ENCODE results near the gene DYRK4.

Gene DYRK4

DNA sequence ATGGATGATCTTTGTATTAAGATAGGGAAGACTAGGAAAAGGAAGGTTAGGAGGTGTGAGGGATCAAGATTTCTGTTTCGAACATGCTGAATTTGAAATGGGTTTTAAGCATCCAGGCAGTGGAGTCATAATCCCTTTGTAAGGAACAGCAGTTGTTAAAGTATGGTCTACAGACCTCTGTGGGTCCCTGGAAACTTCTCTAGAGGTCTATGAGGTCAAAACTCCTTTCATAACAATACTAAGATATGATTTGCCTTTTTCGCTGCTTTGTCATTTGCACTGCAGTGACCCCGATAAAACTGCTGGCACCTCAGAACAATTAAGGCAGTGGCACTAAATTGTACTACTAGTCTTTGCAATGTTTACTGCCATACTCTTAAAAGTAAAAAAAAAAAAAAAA is 21.8 kb upstream of the DYRK4 start:
- Histone ChIP-seq H3K9me3 (replicated peaks; ENCODE audit: low read length) (no peaks in the 10 kb centered on the region), H3K36me3 (ENCODE audit: insufficient read depth, low read length) (peaks cover 3% of the 10 kb centered on the region), H3K9ac (ENCODE audit: low read depth, low read length) (no peak overlapping the region), H3K4me1 (ENCODE audit: control insufficient read depth, insufficient read depth, low read length) (peaks cover 15% of the 10 kb centered on the region), H3K27me3 (ENCODE audit: control insufficient read depth, insufficient read depth, low read length) (no peaks in the 10 kb centered on the region), H3K4me3 (ENCODE audit: low read length) (peak overlapping the region; percentile 80), H3K4me2 (ENCODE audit: low read length) (peak overlapping the region; percentile 82)

DNA sequence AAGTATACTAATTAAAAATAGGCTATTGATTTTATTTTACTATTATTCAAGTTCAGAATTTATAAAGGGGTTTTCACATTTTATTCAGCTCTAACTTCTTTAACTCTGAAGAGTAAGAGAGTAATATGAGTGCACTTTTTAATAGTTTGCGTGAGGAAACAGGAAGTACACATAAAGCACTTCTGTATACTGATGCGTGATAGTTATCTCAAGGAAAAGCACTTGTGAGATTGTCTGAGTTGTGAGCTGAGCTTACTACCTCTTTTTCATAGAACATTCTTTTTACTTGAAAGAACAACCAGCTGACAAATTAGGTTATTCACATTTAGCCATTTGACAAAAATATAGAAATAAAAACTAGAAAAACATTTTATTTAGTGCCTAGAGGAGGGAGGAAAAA is 21.4 kb upstream of the DYRK4 start:
- Histone ChIP-seq H3K27me3 (ENCODE audit: control insufficient read depth, insufficient read depth, low read length) (no peaks in the 10 kb centered on the region), H3K9ac (ENCODE audit: low read depth, low read length) (no peak overlapping the region)

DNA sequence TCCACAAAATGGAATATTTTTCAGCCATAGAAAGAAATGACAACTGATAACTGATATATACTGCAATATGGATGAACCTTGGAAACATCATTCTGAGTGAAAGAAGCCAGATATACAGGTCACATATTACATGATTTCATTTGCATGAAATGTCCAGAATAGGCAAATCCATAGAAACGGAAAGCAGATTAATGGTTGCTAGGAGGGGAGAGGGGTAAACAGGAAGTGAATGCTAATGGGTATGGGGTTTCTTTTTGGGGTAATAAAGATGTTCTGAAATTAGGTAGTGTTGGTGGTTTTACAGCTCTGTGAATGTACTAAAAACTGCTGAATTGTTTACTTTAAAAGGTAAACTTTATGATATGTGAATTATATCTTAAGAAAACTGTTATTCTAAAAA is 16.8 kb upstream of the DYRK4 start:
- H3K9me3 ChIP-seq (replicated peaks; ENCODE audit: low read length), result no peaks in the 10 kb centered on the region
- no peaks in the 10 kb centered on the region for H3K27me3 ChIP-seq (ENCODE audit: control insufficient read depth, insufficient read depth, low read length)
- H3K4me1 ChIP-seq (ENCODE audit: control insufficient read depth, insufficient read depth, low read length), result peaks cover under 1% of the 10 kb centered on the region
- H3K36me3 ChIP-seq (ENCODE audit: insufficient read depth, low read length), result peaks cover 4% of the 10 kb centered on the region
- H3K4me2 ChIP-seq (ENCODE audit: low read length), result no peak overlapping the region
- no peak overlapping the region for H3K9ac ChIP-seq (ENCODE audit: low read depth, low read length)
- no peak overlapping the region for H3K4me3 ChIP-seq (ENCODE audit: low read length)

More for the DNA sequence above, 21.4 kb upstream of the DYRK4 start:
- no peaks in the 10 kb centered on the region for H3K36me3 ChIP-seq (ENCODE audit: insufficient read depth, low read length)
- no peaks in the 10 kb centered on the region for H3K9me3 ChIP-seq (replicated peaks; ENCODE audit: low read length)
- no peak overlapping the region for H3K4me2 ChIP-seq (ENCODE audit: low read length)
- H3K4me1 ChIP-seq (ENCODE audit: control insufficient read depth, insufficient read depth, low read length), result peaks cover 15% of the 10 kb centered on the region
- no peak overlapping the region for H3K4me3 ChIP-seq (ENCODE audit: low read length)

DNA sequence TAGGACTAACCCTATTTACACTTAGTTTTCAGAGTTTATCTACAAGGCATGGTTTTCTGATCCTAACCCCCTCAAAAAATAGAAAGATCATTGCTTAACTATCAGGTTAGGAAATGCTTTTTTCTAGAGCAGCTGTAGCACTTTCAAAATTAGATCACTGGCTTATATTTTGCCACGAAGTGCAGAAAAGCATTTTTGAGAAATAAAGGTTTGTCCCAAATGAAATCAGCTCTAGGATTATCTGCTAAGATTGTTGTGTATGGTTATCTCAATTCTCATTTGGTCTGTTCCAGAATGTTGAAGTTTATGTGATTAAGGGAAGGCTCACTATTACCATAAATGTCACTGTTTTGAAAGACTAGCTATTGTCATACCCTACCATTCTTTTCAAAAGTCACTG is 9.8 kb upstream of the DYRK4 start:
- Histone ChIP-seq H3K27me3 (ENCODE audit: control insufficient read depth, insufficient read depth, low read length) (no peaks in the 10 kb centered on the region), H3K4me3 (ENCODE audit: low read length) (no peak overlapping the region), H3K9me3 (replicated peaks; ENCODE audit: low read length) (no peaks in the 10 kb centered on the region), H3K4me1 (ENCODE audit: control insufficient read depth, insufficient read depth, low read length) (no peaks in the 10 kb centered on the region), H3K9ac (ENCODE audit: low read depth, low read length) (no peak overlapping the region), H3K4me2 (ENCODE audit: low read length) (no peak overlapping the region), H3K36me3 (ENCODE audit: insufficient read depth, low read length) (peaks cover 7% of the 10 kb centered on the region)

DNA sequence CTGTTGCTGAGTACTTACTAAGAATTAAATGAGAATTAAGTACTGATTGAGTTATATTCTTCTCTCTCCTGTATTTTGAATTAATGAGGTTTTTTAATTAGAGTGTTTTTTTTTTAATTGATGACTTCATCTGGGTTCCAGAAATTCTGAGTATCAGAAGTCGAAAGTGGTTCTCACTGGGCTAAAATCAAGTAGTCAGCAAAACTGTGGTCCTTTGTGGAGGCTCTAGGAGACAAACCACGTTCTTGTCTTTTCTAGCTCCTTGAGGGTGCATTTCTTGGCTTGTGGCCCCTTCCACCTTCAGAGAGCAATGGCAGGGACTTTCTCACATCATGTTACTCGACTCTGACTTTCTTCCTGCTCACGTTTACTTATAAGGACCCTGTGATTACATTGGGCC is 8.1 kb upstream of the DYRK4 start:
- H3K9me3 ChIP-seq (replicated peaks; ENCODE audit: low read length), result no peaks in the 10 kb centered on the region
- H3K9ac ChIP-seq (ENCODE audit: low read depth, low read length), result no peak overlapping the region
- no peaks in the 10 kb centered on the region for H3K27me3 ChIP-seq (ENCODE audit: control insufficient read depth, insufficient read depth, low read length)
- no peak overlapping the region for H3K4me2 ChIP-seq (ENCODE audit: low read length)
- no peak overlapping the region for H3K4me3 ChIP-seq (ENCODE audit: low read length)
- H3K36me3 ChIP-seq (ENCODE audit: insufficient read depth, low read length), result peaks cover 7% of the 10 kb centered on the region
- no peaks in the 10 kb centered on the region for H3K4me1 ChIP-seq (ENCODE audit: control insufficient read depth, insufficient read depth, low read length)

DNA sequence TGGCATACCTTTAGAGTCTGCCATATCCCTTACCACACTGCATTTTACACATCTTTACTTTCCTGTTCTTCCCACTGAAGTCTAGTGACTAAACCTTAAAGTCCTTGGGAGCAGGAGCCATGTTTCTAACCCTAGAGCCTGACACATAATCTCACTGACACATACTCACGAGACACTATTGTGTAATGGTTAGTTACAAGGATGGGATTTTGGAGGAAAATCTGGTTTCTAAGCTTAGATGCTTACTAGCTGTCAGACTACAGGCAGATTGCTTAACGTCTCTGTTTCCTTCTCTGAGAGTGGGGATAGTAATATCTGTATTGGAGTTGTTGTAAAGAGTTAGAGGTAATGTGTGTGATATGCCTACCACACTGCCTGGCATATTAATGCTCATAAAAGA is 6.2 kb upstream of the DYRK4 start:
- no peak overlapping the region for H3K4me2 ChIP-seq (ENCODE audit: low read length)

DNA sequence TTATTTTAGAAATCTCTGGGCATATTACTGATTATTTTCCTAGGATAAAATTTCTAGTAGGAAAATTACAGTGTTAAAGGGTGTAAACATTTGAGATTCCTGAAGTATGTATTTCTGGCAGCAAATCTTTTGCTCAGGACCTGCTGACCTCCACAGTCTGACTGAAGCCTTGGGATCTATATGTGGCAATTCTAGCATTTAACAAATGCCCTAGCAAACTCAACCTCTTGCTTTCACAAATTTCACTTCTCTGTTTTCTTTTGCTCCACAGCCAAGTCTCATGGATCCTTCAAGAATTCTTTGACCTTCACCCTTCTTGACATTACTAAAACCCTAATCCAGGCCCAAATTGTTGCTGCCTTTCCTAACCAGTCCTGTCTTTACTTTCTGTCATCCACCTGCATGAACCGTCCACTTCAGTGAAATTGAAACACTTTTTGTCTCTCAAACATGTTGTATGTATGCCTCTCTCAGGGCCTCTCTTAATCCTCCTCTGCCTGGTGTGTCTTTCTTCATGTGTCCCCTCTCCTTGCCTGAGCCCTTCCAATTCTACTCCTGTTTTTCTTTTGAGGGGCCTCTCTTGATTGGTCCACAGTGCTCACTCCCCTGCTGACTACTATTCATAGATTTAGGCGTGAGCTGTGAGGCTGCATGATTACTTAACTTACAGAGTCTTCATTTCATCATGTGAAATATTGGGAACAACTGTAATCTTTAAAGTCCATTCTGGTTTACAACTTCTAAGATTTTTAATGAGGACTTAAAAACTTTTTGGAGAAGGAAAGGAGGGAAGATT is 5.1 kb upstream of the DYRK4 start:
- H3K9ac ChIP-seq (ENCODE audit: low read depth, low read length), result no peak overlapping the region
- H3K36me3 ChIP-seq (ENCODE audit: insufficient read depth, low read length), result peaks cover 3% of the 10 kb centered on the region
- no peaks in the 10 kb centered on the region for H3K27me3 ChIP-seq (ENCODE audit: control insufficient read depth, insufficient read depth, low read length)
- no peaks in the 10 kb centered on the region for H3K9me3 ChIP-seq (replicated peaks; ENCODE audit: low read length)
- no peak overlapping the region for H3K4me3 ChIP-seq (ENCODE audit: low read length)
- no peak overlapping the region for H3K4me2 ChIP-seq (ENCODE audit: low read length)
- peaks cover 3% of the 10 kb centered on the region for H3K4me1 ChIP-seq (ENCODE audit: control insufficient read depth, insufficient read depth, low read length)

More for the DNA sequence above, 6.2 kb upstream of the DYRK4 start:
- Histone ChIP-seq H3K9me3 (replicated peaks; ENCODE audit: low read length) (no peaks in the 10 kb centered on the region), H3K36me3 (ENCODE audit: insufficient read depth, low read length) (peaks cover 3% of the 10 kb centered on the region), H3K27me3 (ENCODE audit: control insufficient read depth, insufficient read depth, low read length) (no peaks in the 10 kb centered on the region), H3K9ac (ENCODE audit: low read depth, low read length) (no peak overlapping the region), H3K4me3 (ENCODE audit: low read length) (no peak overlapping the region), H3K4me1 (ENCODE audit: control insufficient read depth, insufficient read depth, low read length) (no peaks in the 10 kb centered on the region)

DNA sequence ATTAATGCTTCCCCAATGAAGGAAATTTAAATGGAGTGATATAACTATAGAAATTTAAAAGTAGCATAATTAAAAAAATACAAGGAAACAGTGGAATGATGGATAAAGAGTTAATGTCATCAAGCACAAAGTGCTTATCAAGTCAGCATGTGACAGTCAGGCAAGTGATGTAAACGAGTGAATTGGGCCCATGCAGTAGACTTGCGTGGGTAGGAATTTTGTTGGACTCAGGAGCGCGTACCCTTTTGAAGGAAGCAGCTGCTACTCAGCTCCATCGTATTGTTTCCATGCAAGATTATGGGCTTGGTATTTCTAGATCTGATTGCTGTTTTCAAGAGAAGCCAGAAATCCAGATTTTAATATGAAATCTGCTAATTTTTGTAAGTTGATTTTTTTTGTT is 4.4 kb upstream of the DYRK4 start:
- Histone ChIP-seq H3K4me2 (ENCODE audit: low read length) (no peak overlapping the region), H3K9me3 (replicated peaks; ENCODE audit: low read length) (no peaks in the 10 kb centered on the region), H3K4me3 (ENCODE audit: low read length) (no peak overlapping the region), H3K27me3 (ENCODE audit: control insufficient read depth, insufficient read depth, low read length) (no peaks in the 10 kb centered on the region), H3K36me3 (ENCODE audit: insufficient read depth, low read length) (peaks cover 3% of the 10 kb centered on the region), H3K9ac (ENCODE audit: low read depth, low read length) (no peak overlapping the region), H3K4me1 (ENCODE audit: control insufficient read depth, insufficient read depth, low read length) (peaks cover 8% of the 10 kb centered on the region)

DNA sequence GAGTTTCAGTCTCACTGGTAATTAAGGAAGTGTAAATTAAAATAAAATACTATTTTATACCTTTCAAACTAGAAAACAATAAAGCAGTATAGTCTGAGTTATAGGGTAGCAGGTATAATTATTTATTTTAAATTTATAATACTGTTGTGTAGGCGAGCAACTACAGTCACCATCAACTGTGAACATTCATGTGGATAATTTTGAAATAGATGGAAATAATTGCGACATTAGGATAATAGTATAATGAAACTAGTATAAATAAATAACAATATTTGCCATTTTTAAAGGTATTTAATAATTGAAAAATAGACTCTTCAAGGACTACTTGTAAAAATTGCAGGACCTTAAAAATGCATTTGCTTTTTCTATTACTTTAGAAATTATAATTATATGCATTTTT is 3.8 kb upstream of the DYRK4 start:
- no peaks in the 10 kb centered on the region for H3K27me3 ChIP-seq (ENCODE audit: control insufficient read depth, insufficient read depth, low read length)
- H3K9ac ChIP-seq (ENCODE audit: low read depth, low read length), result no peak overlapping the region
- peaks cover 3% of the 10 kb centered on the region for H3K36me3 ChIP-seq (ENCODE audit: insufficient read depth, low read length)
- peaks cover 8% of the 10 kb centered on the region for H3K4me1 ChIP-seq (ENCODE audit: control insufficient read depth, insufficient read depth, low read length)
- no peaks in the 10 kb centered on the region for H3K9me3 ChIP-seq (replicated peaks; ENCODE audit: low read length)
- no peak overlapping the region for H3K4me2 ChIP-seq (ENCODE audit: low read length)
- no peak overlapping the region for H3K4me3 ChIP-seq (ENCODE audit: low read length)

DNA sequence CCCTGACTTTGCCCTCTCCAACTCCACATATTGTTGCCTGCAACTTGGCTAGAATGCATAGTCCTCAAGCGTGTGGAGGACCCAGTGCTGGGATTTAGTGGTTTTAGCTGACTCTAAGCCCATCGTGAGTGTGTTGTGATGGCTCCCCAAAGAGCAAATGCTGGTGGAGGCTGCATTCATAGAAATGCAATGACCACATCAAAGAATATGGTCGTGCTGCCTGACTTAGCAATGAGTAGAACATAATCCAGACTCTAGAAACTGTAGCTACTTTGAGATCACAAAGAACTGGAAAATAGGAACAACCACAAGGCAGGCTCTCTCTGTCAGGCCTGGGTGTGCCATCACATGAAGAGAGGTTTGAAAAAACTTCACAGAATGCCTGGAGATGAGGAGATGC is 1.3 kb downstream of the DYRK4 start:
- Histone ChIP-seq H3K9me3 (replicated peaks; ENCODE audit: low read length) (no peaks in the 10 kb centered on the region), H3K36me3 (ENCODE audit: insufficient read depth, low read length) (no peaks in the 10 kb centered on the region), H3K9ac (ENCODE audit: low read depth, low read length) (no peak overlapping the region), H3K4me3 (ENCODE audit: low read length) (no peak overlapping the region), H3K4me2 (ENCODE audit: low read length) (no peak overlapping the region), H3K4me1 (ENCODE audit: control insufficient read depth, insufficient read depth, low read length) (peaks cover 8% of the 10 kb centered on the region), H3K27me3 (ENCODE audit: control insufficient read depth, insufficient read depth, low read length) (no peaks in the 10 kb centered on the region)

DNA sequence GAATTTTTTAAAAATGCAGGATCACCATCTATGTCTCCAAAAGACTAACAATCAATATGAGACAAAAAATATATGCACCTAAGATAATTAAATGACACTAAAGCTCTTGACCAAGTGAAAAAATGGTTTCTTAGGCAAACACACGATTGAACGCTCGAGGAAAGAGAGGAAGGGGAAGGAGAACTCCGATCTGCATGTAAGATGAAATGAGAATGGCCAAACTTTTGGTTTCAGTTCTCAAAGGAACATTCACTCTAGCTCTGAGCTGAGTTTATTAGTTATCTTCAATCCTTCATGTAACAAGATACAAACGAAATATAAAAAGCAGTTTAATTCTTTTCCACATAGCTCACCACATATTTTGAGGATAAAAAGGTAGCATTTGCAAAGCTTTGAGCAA is 2.8 kb downstream of the DYRK4 start:
- no peaks in the 10 kb centered on the region for H3K36me3 ChIP-seq (ENCODE audit: insufficient read depth, low read length)
- no peaks in the 10 kb centered on the region for H3K27me3 ChIP-seq (ENCODE audit: control insufficient read depth, insufficient read depth, low read length)
- no peak overlapping the region for H3K4me3 ChIP-seq (ENCODE audit: low read length)
- no peaks in the 10 kb centered on the region for H3K9me3 ChIP-seq (replicated peaks; ENCODE audit: low read length)
- H3K4me1 ChIP-seq (ENCODE audit: control insufficient read depth, insufficient read depth, low read length), result peaks cover 8% of the 10 kb centered on the region
- no peak overlapping the region for H3K4me2 ChIP-seq (ENCODE audit: low read length)
- H3K9ac ChIP-seq (ENCODE audit: low read depth, low read length), result no peak overlapping the region

DNA sequence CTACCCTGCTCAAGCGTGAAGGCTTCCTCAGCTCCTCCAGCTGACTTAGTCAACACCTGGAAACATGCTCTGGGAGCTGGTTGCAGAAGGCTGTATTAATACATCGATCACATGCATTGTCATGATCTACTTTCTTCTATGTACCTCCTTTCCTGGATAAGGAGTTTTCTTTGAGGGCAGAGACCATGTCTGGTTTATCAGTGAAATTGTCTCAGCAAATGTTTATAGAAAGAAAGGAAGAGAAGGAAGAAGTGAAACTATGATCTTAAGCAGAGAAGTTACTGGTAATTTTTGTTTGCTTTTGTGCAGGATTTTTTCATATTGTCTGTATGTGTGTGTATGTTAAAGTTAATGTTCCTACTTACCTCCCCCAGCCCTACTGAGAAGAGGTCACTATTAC is 4.5 kb downstream of the DYRK4 start:
- no peak overlapping the region for H3K4me3 ChIP-seq (ENCODE audit: low read length)
- no peaks in the 10 kb centered on the region for H3K9me3 ChIP-seq (replicated peaks; ENCODE audit: low read length)
- H3K4me1 ChIP-seq (ENCODE audit: control insufficient read depth, insufficient read depth, low read length), result peaks cover 8% of the 10 kb centered on the region
- no peak overlapping the region for H3K9ac ChIP-seq (ENCODE audit: low read depth, low read length)
- H3K4me2 ChIP-seq (ENCODE audit: low read length), result no peak overlapping the region
- no peaks in the 10 kb centered on the region for H3K27me3 ChIP-seq (ENCODE audit: control insufficient read depth, insufficient read depth, low read length)
- H3K36me3 ChIP-seq (ENCODE audit: insufficient read depth, low read length), result no peaks in the 10 kb centered on the region

All from skeletal muscle satellite cell (primary cell).